GM19025 (cell line): ENCODE measurements around the gene FLVCR1.

Experiments used
- ATAC-seq: cut with Tn5 transposase; IDR thresholded peaks from one replicate; pipeline ENCODE4 v1.9.1; 2021; ENCODE audit warnings: mild to moderate bottlenecking, low read depth, moderate library complexity; ENCODE audit not compliant: unreplicated experiment

The FLVCR1 gene

DNA sequence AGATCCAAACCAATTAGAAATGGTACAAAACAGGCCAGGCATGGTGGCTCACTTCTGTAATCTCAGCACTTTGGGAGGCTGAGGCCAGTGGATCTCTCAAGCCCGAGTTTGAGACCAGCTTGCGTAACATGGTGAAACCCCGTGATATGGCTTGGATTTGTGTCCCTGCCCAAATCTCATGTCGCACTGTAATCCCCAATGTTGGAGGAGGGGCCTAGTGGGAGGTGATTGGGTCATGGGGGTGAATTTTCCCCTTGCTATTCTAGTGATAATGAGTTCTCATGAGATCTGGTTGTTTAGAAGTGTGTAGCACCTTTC, 85.3 kb downstream of the FLVCR1 start:
- no peak for ATAC-seq

DNA sequence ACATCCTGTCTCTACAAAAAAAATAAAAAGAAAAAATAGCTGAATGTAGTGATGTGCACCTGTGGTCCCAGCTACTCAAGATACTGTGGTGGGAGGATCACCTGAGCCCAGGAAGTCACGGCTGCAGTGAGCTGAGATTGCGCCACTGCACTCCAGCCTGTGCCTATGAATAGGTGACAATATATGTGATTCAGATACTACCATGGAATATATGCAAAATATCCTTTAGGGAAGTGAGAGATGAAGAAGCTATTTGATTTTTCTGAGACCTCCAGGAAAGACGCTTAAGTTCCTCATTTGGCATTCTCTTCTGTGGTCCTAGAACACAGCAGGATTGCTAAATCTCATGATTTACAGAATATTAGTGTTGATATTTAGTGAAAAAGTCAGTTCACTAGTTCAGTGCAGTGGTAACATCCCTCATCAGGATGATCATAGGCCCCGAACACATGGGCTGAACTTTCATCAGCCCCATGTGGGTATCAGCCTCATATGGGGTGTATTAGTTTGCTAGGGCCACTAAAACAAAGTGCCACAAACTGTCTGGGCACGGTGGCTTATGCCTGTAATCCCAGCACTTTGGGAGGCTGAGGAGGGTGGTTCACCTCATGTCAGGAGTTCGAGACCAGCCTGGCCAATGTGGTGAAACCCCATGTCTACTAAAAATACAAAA, 86.3 kb downstream of the FLVCR1 start:
- ATAC-seq: no peak

DNA sequence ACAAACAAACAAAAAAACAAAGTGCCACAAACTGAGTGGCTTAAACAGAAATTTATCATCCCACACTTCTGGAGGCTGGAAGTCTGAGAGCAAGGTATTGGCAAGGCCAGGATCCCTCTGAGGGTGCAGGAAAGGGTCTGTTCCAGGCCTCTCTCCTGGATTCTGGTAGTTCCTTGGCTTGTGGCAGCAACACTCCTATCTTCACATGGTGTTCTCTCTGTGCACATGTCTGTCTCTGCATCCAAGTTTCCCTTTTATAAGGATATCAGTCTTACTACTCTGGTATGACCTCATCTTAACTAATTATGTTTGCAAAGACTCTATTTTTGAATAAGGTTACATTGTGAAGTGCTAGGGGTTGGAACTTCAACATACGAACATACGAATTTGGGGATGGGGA, 87.0 kb downstream of the FLVCR1 start:
- no peak for ATAC-seq

DNA sequence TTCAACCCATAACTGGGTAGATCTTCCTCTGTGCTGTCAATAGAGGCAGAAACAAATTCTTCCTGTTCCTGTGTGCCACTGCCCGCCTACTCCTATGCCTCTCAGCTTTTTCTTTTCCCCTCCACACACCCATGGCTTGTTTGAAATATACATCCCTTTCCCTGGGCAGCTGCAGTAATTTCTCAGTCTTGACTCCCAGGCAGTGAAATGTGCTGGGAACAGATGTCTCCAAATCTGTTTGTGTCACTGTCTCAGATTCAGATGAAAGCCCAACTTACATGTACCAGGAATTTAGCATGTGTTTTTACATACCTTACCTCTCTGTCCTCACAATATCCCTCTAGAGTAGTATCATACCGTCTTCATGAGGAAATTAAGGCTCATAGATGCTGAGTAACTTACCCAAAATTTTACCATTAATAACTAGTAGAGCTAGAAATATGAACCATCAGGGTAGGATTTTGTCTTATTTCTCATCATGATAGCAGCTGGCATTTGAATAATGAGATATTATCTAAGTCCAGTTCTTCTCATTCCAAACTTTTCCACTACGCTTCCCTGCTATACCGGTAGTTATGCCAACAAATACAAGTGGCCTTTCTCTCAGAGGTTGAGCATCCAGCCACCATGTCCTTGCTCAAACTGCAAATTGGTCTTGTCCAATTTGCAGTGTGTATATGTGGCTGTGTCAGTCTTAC, 87.5 kb downstream of the FLVCR1 start:
- ATAC-seq: no peak

DNA sequence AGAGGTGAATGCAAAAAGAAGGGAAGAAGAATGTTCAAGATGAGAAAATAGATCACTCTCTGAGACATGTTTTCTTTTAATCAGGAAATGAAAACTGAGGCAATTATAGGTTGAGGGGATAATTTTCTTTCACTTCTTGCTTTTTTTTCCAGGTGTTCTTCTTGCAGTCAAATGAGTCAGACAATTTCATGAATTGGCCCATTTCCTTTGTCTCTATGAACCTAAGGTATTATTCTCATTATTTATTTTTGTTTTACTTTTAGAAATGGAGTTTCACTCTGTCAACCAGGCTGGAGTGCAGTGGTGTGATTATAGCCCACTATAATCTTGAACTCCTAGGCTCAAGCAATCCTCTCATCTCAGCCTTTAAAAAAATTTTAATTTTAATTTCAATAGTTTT, 88.8 kb downstream of the FLVCR1 start:
- ATAC-seq: no peak
